ENCODE results near the gene ADAM23.

- TF ChIP-seq, protein P1, sequence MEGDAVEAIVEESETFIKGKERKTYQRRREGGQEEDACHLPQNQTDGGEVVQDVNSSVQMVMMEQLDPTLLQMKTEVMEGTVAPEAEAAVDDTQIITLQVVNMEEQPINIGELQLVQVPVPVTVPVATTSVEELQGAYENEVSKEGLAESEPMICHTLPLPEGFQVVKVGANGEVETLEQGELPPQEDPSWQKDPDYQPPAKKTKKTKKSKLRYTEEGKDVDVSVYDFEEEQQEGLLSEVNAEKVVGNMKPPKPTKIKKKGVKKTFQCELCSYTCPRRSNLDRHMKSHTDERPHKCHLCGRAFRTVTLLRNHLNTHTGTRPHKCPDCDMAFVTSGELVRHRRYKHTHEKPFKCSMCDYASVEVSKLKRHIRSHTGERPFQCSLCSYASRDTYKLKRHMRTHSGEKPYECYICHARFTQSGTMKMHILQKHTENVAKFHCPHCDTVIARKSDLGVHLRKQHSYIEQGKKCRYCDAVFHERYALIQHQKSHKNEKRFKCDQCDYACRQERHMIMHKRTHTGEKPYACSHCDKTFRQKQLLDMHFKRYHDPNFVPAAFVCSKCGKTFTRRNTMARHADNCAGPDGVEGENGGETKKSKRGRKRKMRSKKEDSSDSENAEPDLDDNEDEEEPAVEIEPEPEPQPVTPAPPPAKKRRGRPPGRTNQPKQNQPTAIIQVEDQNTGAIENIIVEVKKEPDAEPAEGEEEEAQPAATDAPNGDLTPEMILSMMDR (IDR thresholded peaks at IDR 0.05): no peak
- TF ChIP-seq POLR2A (IDR thresholded peaks at IDR 0.05): no peak
These were observed 221.9 kb downstream of the ADAM23 start for GRCh38 chr2:206665251-206665650.

All from body of pancreas (tissue), 4 donors.